ENCODE data around the gene DVL1. TPM values are rescaled to one million over a fixed set of nuclear protein-coding genes. Genes with fewer than 3 reads are reported as not detected.

Gene DVL1
- total and polyA plus RNA-seq, 2 of the 13 experiments (the other 11 are each of a cell fraction or from before 2014, with no cell fraction given), result 30.8 to 60.4 TPM

- no peaks in the 10 kb centered on the region for H3K9me3 ChIP-seq (ENCODE audit: low read length)
- in situ Hi-C loops (cut with HindIII; ENCODE audit: extremely low pct_ligation_motif_present, low pct_unique_long_range_greater_than_20kb), result no loop called here
- ChIA-PET CTCF (ENCODE audit: low intra/inter-chr PET ratio, low total read pairs) (no interaction called here), POLR2A (no interaction called here)
- H2AFZ ChIP-seq (ENCODE audit: low read length), result no peak overlapping the region
- no peak overlapping the region for H3K27ac ChIP-seq (ENCODE audit: extremely low read length, insufficient read depth, low read length)
- intact Hi-C loops (cut with micrococcal nuclease; ENCODE audit: unreplicated experiment), result no loop called here
- peaks cover 0 to 1% of the 10 kb centered on the region in 2 experiments; a peak in 1 of 5 replicates for H3K36me3 ChIP-seq (replicated peaks in 1 of 2; ENCODE audit: control insufficient read depth in 1 of 2, insufficient read depth in 2 of 2, low read length in 2 of 2)
- H3K27me3 ChIP-seq (ENCODE audit: control insufficient read depth in 1 of 2, insufficient read depth in 2 of 2, low read length in 2 of 2), result no peaks in the 10 kb centered on the region
- H3K4me1 ChIP-seq (ENCODE audit: insufficient read depth, low read length), result peaks cover 12% of the 10 kb centered on the region
- H3K4me3 ChIP-seq (replicated peaks in 1 of 3; ENCODE audit: insufficient read depth in 1 of 3, low read depth in 2 of 3, low read length in 3 of 3), result no peak overlapping the region
- H3K9ac ChIP-seq (ENCODE audit: insufficient read depth, low read depth, low read length), result no peak overlapping the region
- TF ChIP-seq ZBTB43 (CRISPR knock-in tag; conservative IDR thresholded peaks at IDR 0.05) (no peak), ZSCAN12 (CRISPR knock-in tag; IDR thresholded peaks at IDR 0.05) (no peak), ZBTB34 (CRISPR knock-in tag; IDR thresholded peaks at IDR 0.05) (no peak), PHB2 (IDR thresholded peaks at IDR 0.05; ENCODE audit: partially characterized antibody) (no peak), SMAD9 (CRISPR knock-in tag; IDR thresholded peaks at IDR 0.05) (no peak), HMG20A (CRISPR knock-in tag; IDR thresholded peaks at IDR 0.05; ENCODE audit: borderline replicate concordance) (no peak), KLF16 (CRISPR knock-in tag; IDR thresholded peaks at IDR 0.05) (no peak), GRHL1 (CRISPR knock-in tag; conservative IDR thresholded peaks at IDR 0.05) (no peak), NCOA5 (CRISPR knock-in tag; IDR thresholded peaks at IDR 0.05) (no peak), POLR2G (IDR thresholded peaks at IDR 0.05; ENCODE audit: low read depth, low read length) (no peak), CHD2 (IDR thresholded peaks at IDR 0.05; ENCODE audit: low read depth, low read length) (no peak), ZNF710 (CRISPR knock-in tag; IDR thresholded peaks at IDR 0.05; ENCODE audit: borderline replicate concordance) (no peak), ZNF280D (CRISPR knock-in tag; IDR thresholded peaks at IDR 0.05) (no peak), IRX3 (CRISPR knock-in tag; IDR thresholded peaks at IDR 0.05; ENCODE audit: borderline replicate concordance, low read depth) (no peak)
- H4K20me1 ChIP-seq (ENCODE audit: insufficient read depth, low read length), result no peaks in the 10 kb centered on the region
- H3K79me2 ChIP-seq (ENCODE audit: insufficient read depth, low read length), result no peaks in the 10 kb centered on the region
- ATAC-seq, result no peak
- no peak overlapping the region for H3K4me2 ChIP-seq (ENCODE audit: low read depth, low read length)
- no TSS peak for BruUV-seq (replicated peaks)
- 50% methylated on average over 2 of the region's 3 CpGs for WGBS (ENCODE audit: low lambda C conversion rate)
- no peak for DNase-seq (ENCODE audit: low spot score)
- no peak for FAIRE-seq
These were observed 17.5 kb upstream of the DVL1 start for GRCh38 chr1:1366699-1367066.

Data from HepG2 (cell line).